IPS DF 6.9 (cell line): ENCODE results near the gene AGBL4.

Source experiments
- DNase-seq: peaks from one replicate; pipeline ENCODE4 v3.0.0-alpha.2; 2013; ENCODE audit warnings: low read depth, low spot score
- H3K27ac ChIP-seq: one replicate; pipeline ENCODE4 v1.5.1; 2013; ENCODE audit warnings: low read length, control low read depth
- H3K27me3 ChIP-seq: 2 replicates; pipeline ENCODE4 v1.6.1; 2013; ENCODE audit warnings: mild to moderate bottlenecking, low read length; ENCODE audit not compliant: control insufficient read depth, insufficient read depth
- H3K36me3 ChIP-seq: 2 replicates; pipeline ENCODE4 v1.6.1; 2013; ENCODE audit warnings: low read length; ENCODE audit not compliant: control insufficient read depth, insufficient read depth
- H3K4me1 ChIP-seq: 2 replicates; pipeline ENCODE4 v1.6.1; 2013; ENCODE audit warnings: low read length; ENCODE audit not compliant: control insufficient read depth, insufficient read depth
- H3K4me3 ChIP-seq: 2 replicates; pipeline ENCODE4 v1.5.1; 2013; ENCODE audit warnings: mild to moderate bottlenecking, low read length
- H3K9me3 ChIP-seq: 2 replicates; pipeline ENCODE4 v1.6.1; 2013; ENCODE audit warnings: low read length, inconsistent platforms; ENCODE audit not compliant: control insufficient read depth, insufficient read depth
- WGBS: extraction: QIAGEN DNeasy Blood & Tissue Kit; methylation state at CpG from one replicate; pipeline ENCODE4 v1.1.7; 2013; ENCODE audit warnings: mixed read lengths, missing lambda C conversion rate; ENCODE audit not compliant: insufficient read length, insufficient coverage; 5-methylcytosine and 5-hydroxymethylcytosine counted together

Gene AGBL4

GRCh38 chr1:48940962-48941732 lies 1082.6 kb downstream of the AGBL4 start:
- no peak overlapping the region for H3K4me3 ChIP-seq
- no peaks in the 10 kb centered on the region for H3K27me3 ChIP-seq
- DNase-seq: no peak
- no peaks in the 10 kb centered on the region for H3K4me1 ChIP-seq
- H3K36me3 ChIP-seq: no peaks in the 10 kb centered on the region
- H3K27ac ChIP-seq: no peak overlapping the region
- H3K9me3 ChIP-seq: no peaks in the 10 kb centered on the region; the same call in 1 of the 2 replicates

GRCh38 chr1:48940354-48940753 lies 1083.4 kb downstream of the AGBL4 start:
- no peaks in the 10 kb centered on the region; the same call in 1 of the 2 replicates for H3K9me3 ChIP-seq
- DNase-seq: no peak

GRCh38 chr1:48939828-48940227 lies 1083.9 kb downstream of the AGBL4 start:
- H3K36me3 ChIP-seq: no peaks in the 10 kb centered on the region
- H3K27me3 ChIP-seq: no peaks in the 10 kb centered on the region
- no peak overlapping the region for H3K27ac ChIP-seq
- no CpG with 5 or more reads among the region's 6 CpGs for WGBS
- no peaks in the 10 kb centered on the region for H3K4me1 ChIP-seq
- H3K9me3 ChIP-seq: no peaks in the 10 kb centered on the region; the same call in 1 of the 2 replicates
- DNase-seq: no peak
- no peak overlapping the region for H3K4me3 ChIP-seq

More at GRCh38 chr1:48940354-48940753, 1083.4 kb downstream of the AGBL4 start:
- WGBS: no CpG with 5 or more reads among the region's 2 CpGs
- H3K27me3 ChIP-seq: no peaks in the 10 kb centered on the region
- no peaks in the 10 kb centered on the region for H3K4me1 ChIP-seq
- H3K4me3 ChIP-seq: no peak overlapping the region
- no peaks in the 10 kb centered on the region for H3K36me3 ChIP-seq
- H3K27ac ChIP-seq: no peak overlapping the region

GRCh38 chr1:48939042-48939441 lies 1084.7 kb downstream of the AGBL4 start:
- Histone ChIP-seq H3K27ac (no peak overlapping the region), H3K27me3 (no peaks in the 10 kb centered on the region), H3K9me3 (no peaks in the 10 kb centered on the region; the same call in 1 of the 2 replicates), H3K4me3 (no peak overlapping the region), H3K36me3 (no peaks in the 10 kb centered on the region), H3K4me1 (no peaks in the 10 kb centered on the region)
- no peak for DNase-seq
- no CpG with 5 or more reads among the region's 3 CpGs for WGBS

- no peak for DNase-seq
- no peaks in the 10 kb centered on the region for H3K36me3 ChIP-seq
- H3K4me3 ChIP-seq: no peak overlapping the region
- no peaks in the 10 kb centered on the region for H3K27me3 ChIP-seq
- no peak overlapping the region for H3K27ac ChIP-seq
- H3K9me3 ChIP-seq: no peaks in the 10 kb centered on the region; the same call in 1 of the 2 replicates
- H3K4me1 ChIP-seq: no peaks in the 10 kb centered on the region
- WGBS: no CpG with 5 or more reads among the region's 1 CpG
Measured at GRCh38 chr1:48937732-48938131, 1086.0 kb downstream of the AGBL4 start.

GRCh38 chr1:48936436-48936835 lies 1087.3 kb downstream of the AGBL4 start:
- peaks cover 3% of the 10 kb centered on the region; the same call in 1 of the 2 replicates for H3K9me3 ChIP-seq
- H3K36me3 ChIP-seq: no peaks in the 10 kb centered on the region
- DNase-seq: no peak
- H3K27ac ChIP-seq: no peak overlapping the region
- no peaks in the 10 kb centered on the region for H3K4me1 ChIP-seq
- H3K4me3 ChIP-seq: no peak overlapping the region
- WGBS: no CpG with 5 or more reads among the region's 2 CpGs
- H3K27me3 ChIP-seq: no peaks in the 10 kb centered on the region

DNA sequence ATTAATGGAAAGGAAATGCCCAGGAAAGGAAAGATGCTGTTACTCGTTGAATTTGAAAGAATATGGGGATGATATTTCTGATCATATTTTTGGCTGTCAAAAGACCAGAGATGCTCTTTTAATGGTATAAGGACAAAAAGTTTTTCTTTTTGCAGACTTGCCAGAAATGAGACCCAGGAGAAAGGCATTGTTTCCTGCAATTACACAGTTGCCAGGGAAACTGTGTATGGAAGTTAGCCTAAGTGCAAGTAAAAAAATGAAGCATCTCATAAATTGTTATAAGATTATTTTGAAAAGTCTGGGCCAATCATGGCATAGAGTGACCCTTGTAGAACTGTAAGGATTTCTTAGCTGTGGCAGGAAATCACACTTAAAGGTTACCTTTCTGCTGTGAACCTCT lies 1091.4 kb downstream of the AGBL4 start:
- Histone ChIP-seq H3K4me1 (no peaks in the 10 kb centered on the region), H3K36me3 (no peaks in the 10 kb centered on the region), H3K9me3 (peaks cover 3% of the 10 kb centered on the region; the same call in 1 of the 2 replicates), H3K27ac (no peak overlapping the region), H3K4me3 (no peak overlapping the region), H3K27me3 (no peaks in the 10 kb centered on the region)
- DNase-seq: no peak
- WGBS: no CpG with 5 or more reads among the region's 1 CpG

DNA sequence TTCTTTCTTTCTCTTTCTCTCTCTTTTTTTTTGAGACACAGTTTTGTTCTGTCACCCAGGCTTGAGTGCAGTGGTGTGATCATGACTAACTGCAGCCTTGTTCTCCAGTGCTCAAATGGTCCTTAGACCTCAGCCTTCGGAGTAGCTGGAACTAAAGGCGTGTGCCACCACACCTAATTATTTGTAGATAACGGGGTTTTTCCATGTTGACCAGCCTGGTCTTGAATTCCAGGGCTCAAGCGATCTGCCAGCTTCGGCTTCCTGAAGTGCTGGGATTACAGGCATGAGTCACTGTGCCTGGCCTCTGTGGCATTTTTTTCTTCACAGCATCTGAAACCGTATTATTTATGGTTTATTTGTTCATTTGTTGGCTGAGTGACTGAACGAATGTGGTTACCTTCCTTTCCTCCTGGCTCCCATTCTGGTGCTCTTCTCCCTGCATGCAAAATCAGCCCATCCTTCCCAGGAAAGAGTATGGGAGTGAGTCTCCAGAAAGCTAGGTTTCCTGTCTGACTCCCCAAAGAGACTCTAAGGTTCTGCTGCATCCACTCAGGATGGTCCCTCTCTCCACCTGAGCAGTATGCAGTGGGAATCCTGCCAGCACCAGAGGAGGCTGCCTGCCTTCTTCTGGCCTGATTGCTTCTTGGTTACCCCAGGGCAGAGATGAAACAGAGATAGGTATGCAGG lies 1092.1 kb downstream of the AGBL4 start:
- H3K4me3 ChIP-seq: no peak overlapping the region
- no CpG with 5 or more reads among the region's 7 CpGs for WGBS
- no peaks in the 10 kb centered on the region for H3K36me3 ChIP-seq
- no peak for DNase-seq
- no peaks in the 10 kb centered on the region for H3K4me1 ChIP-seq
- peaks cover 3% of the 10 kb centered on the region; the same call in 1 of the 2 replicates for H3K9me3 ChIP-seq
- H3K27me3 ChIP-seq: no peaks in the 10 kb centered on the region
- no peak overlapping the region for H3K27ac ChIP-seq

GRCh38 chr1:48930011-48930410 lies 1093.7 kb downstream of the AGBL4 start:
- no peaks in the 10 kb centered on the region for H3K4me1 ChIP-seq
- no peaks in the 10 kb centered on the region for H3K36me3 ChIP-seq
- no peak overlapping the region for H3K27ac ChIP-seq
- DNase-seq: no peak
- H3K4me3 ChIP-seq: no peak overlapping the region
- WGBS: no CpG with 5 or more reads among the region's 4 CpGs
- no peaks in the 10 kb centered on the region for H3K27me3 ChIP-seq
- H3K9me3 ChIP-seq: peaks cover 3% of the 10 kb centered on the region; the same call in 1 of the 2 replicates

- H3K27me3 ChIP-seq: no peaks in the 10 kb centered on the region
- no peaks in the 10 kb centered on the region for H3K4me1 ChIP-seq
- no peak for DNase-seq
- no peaks in the 10 kb centered on the region for H3K36me3 ChIP-seq
- H3K27ac ChIP-seq: no peak overlapping the region
- H3K4me3 ChIP-seq: no peak overlapping the region
- no peaks in the 10 kb centered on the region; the same call in 1 of the 2 replicates for H3K9me3 ChIP-seq
Measured at GRCh38 chr1:48924099-48924498, 1099.7 kb downstream of the AGBL4 start.
